Measurements from ENCODE around the gene TRPC3. TPM values are rescaled to one million over a fixed set of nuclear protein-coding genes. Genes with fewer than 3 reads are reported as not detected.

TRPC3 gene
- total RNA-seq, result under 0.01 TPM in 1 of 2 replicates, not detected in the other

GRCh38 chr4:121951521-121952110 lies at the start of gene TRPC3:
Gene TRPC3, minus strand, starts transcription at chr4:121952060. Its CDS starts 380 bp downstream, at chr4:121951680.

GRCh38 chr4:121869841-121870822 lies 81.7 kb downstream of the TRPC3 start, which contains the start of gene BBS7:
Gene BBS7, minus strand, starts transcription at chr4:121870474. Its CDS starts 161 bp downstream, at chr4:121870313.

Other genes starting within 250 kb of the TRPC3 start
- gene SMIM43, start 186.9 kb downstream of the TRPC3 start, total RNA-seq, result 0.27 and 0.38 TPM in 2 replicates
- gene EXOSC9, start 150.7 kb downstream of the TRPC3 start, total RNA-seq, result 26.5 and 38.9 TPM in 2 replicates
- gene CCNA2, start 128.2 kb downstream of the TRPC3 start, total RNA-seq, result 21.6 and 52.5 TPM in 2 replicates
- gene BBS7, start 81.6 kb downstream of the TRPC3 start, total RNA-seq, result 14.2 and 14.7 TPM in 2 replicates
- gene BLTP1, start 200.3 kb upstream of the TRPC3 start, total RNA-seq, result 47.6 and 66.5 TPM in 2 replicates